DMS53 treated with DMSO at 0.1 percent for 48 hours (cell line): ENCODE measurements around the gene HAS3.

Experiments used
- DNase-seq: peaks from one replicate; lab custom pipeline; 2025; ENCODE audit not compliant: unreplicated experiment; lab: John Stamatoyannopoulos, UW

HAS3 gene

GRCh38 chr16:69089091-69089910, 16.2 kb upstream of the HAS3 start:
- DNase-seq: peak; percentile 21

- no peak for DNase-seq
These were observed 11.5 kb upstream of the HAS3 start for GRCh38 chr16:69093974-69094373.

- DNase-seq: no peak
These were observed 11.0 kb upstream of the HAS3 start for GRCh38 chr16:69094501-69094900.

- no peak for DNase-seq
These were observed 10.3 kb upstream of the HAS3 start for GRCh38 chr16:69095193-69095592.

- no peak for DNase-seq
These were observed 5.3 kb upstream of the HAS3 start for GRCh38 chr16:69100071-69100691.

- no peak for DNase-seq
These were observed 1.2 kb downstream of the HAS3 start for GRCh38 chr16:69106491-69107315.

GRCh38 chr16:69107316-69107962, 2.0 kb downstream of the HAS3 start:
- DNase-seq: no peak

GRCh38 chr16:69108064-69108904, 2.8 kb downstream of the HAS3 start:
- no peak for DNase-seq

GRCh38 chr16:69108905-69109252, 3.4 kb downstream of the HAS3 start:
- DNase-seq: no peak

- DNase-seq: no peak
These were observed 4.2 kb downstream of the HAS3 start for GRCh38 chr16:69109486-69110270.

GRCh38 chr16:69110406-69110805, 5.0 kb downstream of the HAS3 start:
- DNase-seq: no peak

GRCh38 chr16:69111216-69111875, 5.9 kb downstream of the HAS3 start:
- no peak for DNase-seq

GRCh38 chr16:69111876-69112230, 6.4 kb downstream of the HAS3 start:
- no peak for DNase-seq

GRCh38 chr16:69112285-69113129, 7.1 kb downstream of the HAS3 start:
- peak; percentile 7 for DNase-seq

- no peak for DNase-seq
These were observed 7.8 kb downstream of the HAS3 start for GRCh38 chr16:69113216-69113615.

- DNase-seq: no peak
These were observed 9.0 kb downstream of the HAS3 start for GRCh38 chr16:69114346-69114975.

- DNase-seq: no peak
These were observed 9.5 kb downstream of the HAS3 start for GRCh38 chr16:69114976-69115355.

- no peak for DNase-seq
These were observed 9.9 kb downstream of the HAS3 start for GRCh38 chr16:69115361-69115760.
